Peyer's patch (tissue), 4 donors: Measurements from ENCODE around the gene ATP5PF. TPM values are rescaled to one million over a fixed set of nuclear protein-coding genes. Genes with fewer than 3 reads are reported as not detected.

ENCODE experiments used
- DNase-seq, 3 donors: peaks; one replicate each; pipeline ENCODE4 v3.0.0-alpha.2; 2017 to 2019
- H3K27ac ChIP-seq, 4 donors: fragments of 200-600 bp; sonication (generic); one replicate each; pipeline ENCODE4 v1.5.1; 2016 to 2019
- H3K27me3 ChIP-seq, 2 donors: fragments of 200-600 bp; sonication (generic); one replicate each; pipeline ENCODE4 v1.5.1; 2019
- H3K36me3 ChIP-seq, 3 donors: fragments of 200-600 bp; sonication (generic); one replicate each; pipeline ENCODE4 v1.5.1; 2016 to 2019
- H3K4me1 ChIP-seq, 4 donors: fragments of 200-600 bp; sonication (generic); one replicate each; pipeline ENCODE4 v1.5.1; 2016 to 2019
- H3K4me3 ChIP-seq, 4 donors: fragments of 200-600 bp; sonication (generic); 1 replicate in 3 of 4; 2 replicates in 1 of 4; pipeline ENCODE4 v1.5.1; 2016 to 2019; ENCODE audit warnings: mild to moderate bottlenecking in 1 of 4
- H3K9me3 ChIP-seq, 4 donors: fragments of 200-600 bp; sonication (generic); one replicate each; pipeline ENCODE4 v1.5.1; 2016 to 2019; ENCODE audit warnings: mild to moderate bottlenecking in 1 of 4
- POLR2A ChIP-seq, 2 donors: fragments of 450-650 bp; IDR thresholded peaks; one replicate each; pipeline ENCODE4 v1.5.1; 2017; ENCODE audit warnings: antibody characterized with exemption in 2 of 2, mild to moderate bottlenecking in 2 of 2, moderate library complexity in 2 of 2
- total RNA-seq, 4 donors: library from RNA; depleted of rRNA; stranded (reverse); fragments of >200 nt; gene quantifications; one replicate each; pipeline ENCODE4 v1.1.0, GENCODE V29; 2016
- TF ChIP-seq, protein P1 (sequence below), 6 experiments: fragments of 450-650 bp in 4 of 6; fragments of 200-600 bp in 2 of 6; sonication (generic) in 1 of 6; IDR thresholded peaks; one replicate each; pipeline ENCODE4 v1.5.1; 2017 to 2019; ENCODE audit warnings: antibody characterized with exemption in 6 of 6, mild to moderate bottlenecking in 3 of 6, moderate library complexity in 1 of 6

ATP5PF gene
- total RNA-seq, 4 donors from 2014 or later: 45.4 to 116 (median 93.8) TPM

DNA sequence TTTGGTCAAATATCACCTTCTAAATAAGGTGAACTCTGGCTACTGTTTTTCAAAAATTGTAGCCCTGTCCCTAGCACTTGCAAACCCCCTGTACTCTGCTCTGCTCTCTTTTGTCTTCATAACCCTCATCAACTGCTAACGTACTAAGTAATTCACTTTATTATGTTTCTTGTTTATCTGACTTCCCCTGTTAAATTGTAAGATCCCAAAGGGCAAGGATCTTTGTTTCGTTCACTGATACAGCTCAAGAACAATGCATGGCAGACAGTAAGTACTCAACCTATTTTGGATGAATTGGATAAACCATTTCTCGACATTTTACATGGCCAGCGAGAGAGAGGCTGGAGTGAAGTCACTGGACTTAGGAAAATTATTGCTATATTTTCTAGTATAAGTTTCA lies 46.9 kb downstream of the ATP5PF start:
- Histone ChIP-seq H3K4me3 (no peak overlapping the region), H3K27ac (peak overlapping the region in 1 of 4 donors; percentile 14)

DNA sequence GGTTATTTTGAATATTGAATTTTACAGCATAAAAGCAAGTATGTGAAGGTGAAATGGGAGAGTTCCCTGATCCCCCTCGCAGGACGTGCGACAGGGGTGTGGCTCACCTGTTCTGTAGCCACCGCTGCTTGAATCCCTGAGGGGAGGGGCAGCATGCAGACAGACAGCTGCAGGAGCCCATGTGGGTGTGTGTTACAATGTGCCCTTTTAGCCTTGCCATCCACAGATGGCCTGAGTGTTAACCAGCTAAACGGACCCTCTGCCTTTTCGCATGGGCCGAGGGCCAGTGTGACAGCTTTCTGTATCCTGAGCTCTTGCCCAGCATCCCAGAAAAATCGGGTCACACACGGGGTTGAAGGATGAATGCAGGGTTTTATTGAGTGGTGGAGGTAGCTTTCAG lies 52.3 kb downstream of the ATP5PF start:
- no peak for DNase-seq
- Histone ChIP-seq H3K27ac (no peak overlapping the region), H3K27me3 (no peaks in the 10 kb centered on the region), H3K9me3 (no peaks in the 10 kb centered on the region), H3K4me1 (no peaks in the 10 kb centered on the region), H3K4me3 (no peak overlapping the region), H3K36me3 (no peaks in the 10 kb centered on the region)
- no peak for TF ChIP-seq POLR2A (IDR thresholded peaks at IDR 0.05)
- TF ChIP-seq, protein P1, sequence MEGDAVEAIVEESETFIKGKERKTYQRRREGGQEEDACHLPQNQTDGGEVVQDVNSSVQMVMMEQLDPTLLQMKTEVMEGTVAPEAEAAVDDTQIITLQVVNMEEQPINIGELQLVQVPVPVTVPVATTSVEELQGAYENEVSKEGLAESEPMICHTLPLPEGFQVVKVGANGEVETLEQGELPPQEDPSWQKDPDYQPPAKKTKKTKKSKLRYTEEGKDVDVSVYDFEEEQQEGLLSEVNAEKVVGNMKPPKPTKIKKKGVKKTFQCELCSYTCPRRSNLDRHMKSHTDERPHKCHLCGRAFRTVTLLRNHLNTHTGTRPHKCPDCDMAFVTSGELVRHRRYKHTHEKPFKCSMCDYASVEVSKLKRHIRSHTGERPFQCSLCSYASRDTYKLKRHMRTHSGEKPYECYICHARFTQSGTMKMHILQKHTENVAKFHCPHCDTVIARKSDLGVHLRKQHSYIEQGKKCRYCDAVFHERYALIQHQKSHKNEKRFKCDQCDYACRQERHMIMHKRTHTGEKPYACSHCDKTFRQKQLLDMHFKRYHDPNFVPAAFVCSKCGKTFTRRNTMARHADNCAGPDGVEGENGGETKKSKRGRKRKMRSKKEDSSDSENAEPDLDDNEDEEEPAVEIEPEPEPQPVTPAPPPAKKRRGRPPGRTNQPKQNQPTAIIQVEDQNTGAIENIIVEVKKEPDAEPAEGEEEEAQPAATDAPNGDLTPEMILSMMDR (IDR thresholded peaks at IDR 0.05): no peak

More for the DNA sequence above, 46.9 kb downstream of the ATP5PF start:
- Histone ChIP-seq H3K9me3 (no peaks in the 10 kb centered on the region), H3K27me3 (no peaks in the 10 kb centered on the region), H3K4me1 (no peaks in the 10 kb centered on the region), H3K36me3 (no peaks in the 10 kb centered on the region)
- no peak for TF ChIP-seq POLR2A (IDR thresholded peaks at IDR 0.05)
- TF ChIP-seq, protein P1 (IDR thresholded peaks at IDR 0.05): no peak
- DNase-seq: no peak

DNA sequence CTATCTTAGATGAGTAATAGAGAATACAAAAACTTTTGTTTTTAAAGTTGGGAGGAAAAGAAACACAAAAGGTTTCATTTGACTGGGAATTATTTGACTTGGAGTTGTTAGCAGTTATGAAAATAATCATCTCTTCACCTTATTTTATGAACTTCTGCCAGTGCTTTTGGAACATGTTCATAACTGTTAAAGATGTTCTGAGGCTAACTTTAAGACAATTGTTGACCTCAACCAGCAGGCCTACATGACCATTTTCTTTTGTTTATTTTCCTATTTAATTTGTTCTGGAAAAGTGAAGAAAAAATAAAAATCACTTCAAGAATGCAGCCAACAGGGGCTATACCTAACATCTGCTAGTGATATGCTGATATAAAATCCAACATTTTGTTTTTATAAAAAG lies 58.3 kb downstream of the ATP5PF start:
- Histone ChIP-seq H3K27me3 (no peaks in the 10 kb centered on the region), H3K9me3 (no peaks in the 10 kb centered on the region), H3K36me3 (no peaks in the 10 kb centered on the region), H3K27ac (no peak overlapping the region), H3K4me3 (no peak overlapping the region), H3K4me1 (no peaks in the 10 kb centered on the region)
- TF ChIP-seq, protein P1 (IDR thresholded peaks at IDR 0.05): no peak
- no peak for TF ChIP-seq POLR2A (IDR thresholded peaks at IDR 0.05)
- DNase-seq: no peak

Other genes with a start within 250 kb of the ATP5PF start
- gene MRPL39, start 127.4 kb downstream of the ATP5PF start, total RNA-seq: 10 to 100 TPM in 3 of 4 donors, 1 to 10 TPM in 1; 5.3 to 18.2 (median 16.1) TPM
- 10 to 100 TPM in 2 of 4 donors, 1 to 10 TPM in 2; 4.2 to 23.1 (median 9.2) TPM for gene JAM2, start 95.6 kb downstream of the ATP5PF start, total RNA-seq
- gene GABPA, start 68 bp upstream of the ATP5PF start, total RNA-seq: 10 to 100 TPM; 11.3 to 24.8 (median 21.7) TPM